GM21717 (cell line): ENCODE data around the gene SLC12A4.
"Not testable (repeated sequence)": the region's sequence is repeated elsewhere in the genome, so short reads cannot be mapped to it uniquely, and the experiment has no call there.

Experiments used
- ATAC-seq: cut with Tn5 transposase; IDR thresholded peaks from one replicate; pipeline ENCODE4 v1.9.1; 2021; ENCODE audit warnings: mild to moderate bottlenecking, moderate library complexity; ENCODE audit not compliant: unreplicated experiment

The SLC12A4 gene

DNA sequence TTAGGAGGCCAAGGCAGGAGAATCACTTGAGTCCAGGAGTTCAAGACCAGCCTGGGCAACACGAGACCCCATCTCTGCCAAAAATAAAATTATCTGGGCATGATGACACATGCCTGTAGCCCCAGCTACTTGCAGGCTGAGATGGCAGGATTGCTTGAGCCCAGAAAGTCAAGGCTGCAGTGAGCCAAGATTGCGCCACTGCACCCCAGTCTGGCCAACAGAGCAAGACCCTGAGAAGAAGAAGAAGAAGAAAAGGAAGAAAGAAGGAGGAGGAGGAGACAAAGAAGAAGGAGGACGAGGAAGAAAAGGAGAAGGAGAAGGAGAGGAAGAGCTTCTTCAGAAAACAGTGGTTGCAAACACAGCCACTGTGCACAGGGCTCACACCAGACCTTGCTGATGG, 20.2 kb upstream of the SLC12A4 start:
- no peak for ATAC-seq

DNA sequence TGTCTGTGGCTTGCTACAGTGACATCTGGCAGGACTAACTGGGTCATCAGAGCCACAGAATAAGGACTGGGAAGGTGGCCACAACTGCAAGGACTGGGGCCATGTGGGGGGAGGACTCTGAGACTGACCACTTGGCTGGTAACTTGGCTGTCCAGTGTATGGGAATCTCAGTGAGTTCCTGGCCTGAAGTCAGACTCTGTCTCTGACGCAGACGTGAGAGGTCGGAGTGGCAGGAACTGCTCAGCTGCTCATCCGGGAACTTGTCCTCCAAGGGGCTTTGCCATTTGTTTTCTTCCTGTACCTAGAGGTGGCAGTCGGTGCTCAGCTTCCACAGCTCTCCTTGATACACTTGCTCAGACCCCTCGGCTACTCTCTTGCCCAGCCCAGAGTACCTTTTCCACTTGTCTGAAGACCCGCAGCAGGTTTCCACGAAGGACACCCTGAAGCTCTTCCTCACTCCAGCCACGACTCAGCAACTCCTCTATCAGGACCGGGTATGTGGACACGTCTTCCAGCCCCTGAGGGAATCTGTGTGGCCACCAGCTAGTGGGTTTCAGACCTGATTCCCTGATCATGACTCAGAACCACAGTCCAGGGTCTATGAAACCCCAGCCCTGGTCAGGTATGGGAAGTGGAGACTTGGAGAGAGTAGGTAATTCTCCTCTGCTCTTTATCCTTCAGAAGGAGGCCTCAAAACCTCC, 19.2 kb upstream of the SLC12A4 start:
- no peak for ATAC-seq

DNA sequence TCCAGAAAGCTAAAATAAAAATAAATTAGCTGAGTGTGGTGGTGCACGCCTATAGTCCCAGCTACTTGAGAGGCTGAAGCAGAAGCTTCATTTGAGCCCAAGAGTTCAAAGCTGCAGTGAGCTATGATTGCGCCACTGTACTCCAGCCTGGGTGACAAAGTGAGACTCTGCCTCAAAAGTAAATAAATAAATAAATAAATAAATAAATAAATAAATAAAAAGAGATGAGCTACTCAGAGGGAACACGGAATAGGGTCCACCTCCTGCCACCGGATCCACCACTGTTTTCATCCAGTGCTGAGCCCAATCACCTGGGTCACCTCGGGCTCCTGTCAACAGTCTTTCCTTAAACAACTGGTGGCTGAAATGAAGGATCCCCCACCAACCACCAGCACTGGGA, 18.5 kb upstream of the SLC12A4 start:
- no peak for ATAC-seq

DNA sequence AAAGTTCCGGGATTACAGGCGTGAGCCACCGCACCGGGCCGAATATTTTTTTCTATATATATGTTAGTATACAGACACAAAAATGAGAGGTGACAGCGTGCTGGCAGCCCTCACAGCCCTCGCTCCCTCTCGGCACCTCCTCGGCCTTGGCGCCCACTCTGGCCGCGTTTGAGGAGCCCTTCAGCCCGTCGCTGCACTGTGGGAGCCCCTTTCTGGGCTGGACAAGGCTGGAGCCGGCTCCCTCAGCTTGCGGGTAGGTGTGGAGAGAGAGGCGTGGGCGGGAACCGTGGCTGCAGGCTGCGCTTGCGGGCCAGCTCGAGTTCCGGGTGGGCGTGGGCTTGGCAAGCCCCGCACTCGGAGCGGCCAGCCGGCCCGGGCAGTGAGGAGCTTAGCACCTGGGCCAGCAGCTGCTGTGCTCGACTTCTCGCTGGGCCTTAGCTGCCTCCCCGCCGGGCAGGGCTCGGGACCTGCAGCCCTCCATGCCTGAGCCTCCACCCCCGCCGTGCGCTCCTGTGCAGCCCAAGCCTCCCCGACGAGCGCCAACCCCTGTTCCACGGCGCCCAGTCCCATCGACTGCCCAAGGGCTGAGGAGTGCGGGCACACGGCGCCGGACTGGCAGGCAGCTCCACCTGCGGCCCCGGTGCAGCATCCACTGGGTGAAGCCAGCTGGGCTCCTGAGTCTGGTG, 13.7 kb upstream of the SLC12A4 start:
- ATAC-seq: no peak

DNA sequence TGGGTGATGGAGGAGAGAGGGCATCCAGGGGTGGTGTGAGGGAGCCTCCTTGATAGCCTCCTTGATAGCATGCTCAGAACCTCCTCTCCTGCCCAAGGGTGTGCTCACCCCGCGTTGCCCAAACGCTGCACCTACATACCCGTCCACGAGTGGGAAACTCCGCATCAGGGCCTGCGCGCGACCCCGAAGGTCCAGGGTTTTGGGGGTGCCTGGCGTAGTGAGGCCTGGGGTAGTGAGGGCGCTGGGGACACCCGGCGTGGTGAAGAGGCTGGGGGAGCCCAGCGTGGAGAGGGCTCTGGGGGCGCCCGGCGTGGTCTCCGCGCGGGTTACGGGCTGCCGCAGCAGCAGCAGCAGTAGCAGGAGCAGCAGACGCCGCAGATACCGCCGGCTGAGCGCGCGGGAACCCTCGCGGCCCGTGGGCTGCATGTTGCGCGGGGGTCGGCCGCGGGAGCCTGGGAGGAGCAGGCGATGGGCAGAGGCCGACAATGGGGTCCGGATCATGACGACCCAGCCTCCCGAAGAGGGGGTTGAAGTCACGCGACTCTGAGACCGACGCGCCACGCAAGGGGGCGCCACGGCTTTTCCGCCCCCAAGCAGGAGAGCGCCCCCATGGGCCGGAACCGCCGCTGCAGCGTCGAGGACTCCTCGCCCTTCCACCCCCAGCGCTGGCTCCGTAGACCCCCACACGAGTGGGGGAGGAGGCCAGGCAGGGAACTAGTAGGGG, 11.7 kb upstream of the SLC12A4 start, which contains the start of gene DPEP3:
DPEP3 (minus strand) TSS at position 545 of the 724 bp plus-strand sequence; CDS start at position 426, 119 bp downstream.
- ATAC-seq: no peak

DNA sequence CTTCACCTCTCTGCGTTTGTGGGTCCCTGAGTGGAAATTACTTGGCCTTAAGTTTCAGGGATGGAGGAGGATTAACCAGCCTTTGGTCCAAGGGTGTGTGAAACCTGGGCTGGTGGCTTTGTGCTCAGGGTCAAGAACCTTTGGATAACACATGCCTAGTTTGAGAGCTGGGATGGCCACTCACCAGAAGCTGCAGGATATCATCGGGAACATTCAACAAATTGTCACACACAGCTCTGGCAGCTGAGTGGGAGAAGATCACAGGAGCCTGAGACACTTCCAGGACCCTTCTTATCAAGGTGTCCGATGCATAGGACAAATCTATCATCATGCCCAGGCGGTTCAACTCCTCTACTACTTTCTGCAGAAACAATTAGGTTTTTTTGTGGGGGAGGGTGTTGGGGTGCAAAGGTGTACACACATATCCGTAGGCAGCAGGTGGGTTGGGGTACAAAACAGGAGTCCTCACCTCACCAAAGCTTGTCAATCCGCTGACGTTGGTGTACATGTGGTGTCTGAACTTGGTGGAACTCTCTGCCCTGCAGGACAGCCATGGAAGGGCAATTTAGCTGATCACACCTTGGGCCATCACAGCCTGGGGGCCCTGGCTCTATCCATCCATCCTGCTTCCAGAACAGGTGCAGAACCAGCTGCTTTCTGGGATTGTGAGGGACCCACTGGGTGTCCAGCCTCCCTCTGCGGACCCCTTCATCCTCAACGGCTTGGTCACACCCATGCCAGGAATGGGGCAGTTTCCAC, 9.2 kb upstream of the SLC12A4 start:
- no peak for ATAC-seq

DNA sequence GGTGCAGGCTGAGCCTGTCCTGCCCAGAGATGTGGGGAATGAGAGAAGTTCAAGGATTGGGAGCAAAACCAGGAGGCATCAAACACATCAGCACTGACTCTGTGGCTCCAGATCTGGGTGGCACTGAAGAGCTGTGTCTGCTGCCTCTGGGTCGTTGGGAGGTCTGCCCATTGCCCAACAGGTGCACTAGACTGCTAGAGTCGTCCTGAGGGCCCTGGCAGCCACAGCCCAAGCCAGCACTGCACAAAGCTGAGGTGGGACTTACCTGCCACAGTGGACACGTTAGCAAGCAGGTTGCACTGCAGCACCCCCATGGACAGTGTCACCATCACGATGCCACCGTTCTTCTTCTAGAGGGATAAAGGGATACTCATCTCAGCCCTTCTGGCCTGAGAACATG, 8.6 kb upstream of the SLC12A4 start:
- ATAC-seq: no peak

DNA sequence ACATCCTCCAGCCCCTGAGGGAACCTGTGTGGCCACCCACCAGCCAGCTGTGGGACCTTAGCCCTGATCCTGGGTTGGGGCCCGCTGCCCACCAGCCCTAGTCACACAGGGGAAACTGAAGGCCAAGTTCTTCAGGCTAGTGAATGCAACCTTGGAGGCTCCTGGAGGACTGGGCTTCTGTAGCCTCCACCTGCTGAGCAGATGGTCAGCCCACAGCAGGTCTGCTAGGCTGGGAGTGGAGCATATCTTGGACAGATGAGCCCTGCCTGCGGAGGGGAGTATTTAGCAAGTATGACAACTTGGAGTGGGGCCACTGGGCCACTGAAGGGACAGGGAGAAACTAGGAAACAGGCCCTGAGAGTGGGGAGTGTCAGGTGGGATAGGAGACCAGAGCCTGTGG, 7.8 kb upstream of the SLC12A4 start:
- ATAC-seq: no peak

DNA sequence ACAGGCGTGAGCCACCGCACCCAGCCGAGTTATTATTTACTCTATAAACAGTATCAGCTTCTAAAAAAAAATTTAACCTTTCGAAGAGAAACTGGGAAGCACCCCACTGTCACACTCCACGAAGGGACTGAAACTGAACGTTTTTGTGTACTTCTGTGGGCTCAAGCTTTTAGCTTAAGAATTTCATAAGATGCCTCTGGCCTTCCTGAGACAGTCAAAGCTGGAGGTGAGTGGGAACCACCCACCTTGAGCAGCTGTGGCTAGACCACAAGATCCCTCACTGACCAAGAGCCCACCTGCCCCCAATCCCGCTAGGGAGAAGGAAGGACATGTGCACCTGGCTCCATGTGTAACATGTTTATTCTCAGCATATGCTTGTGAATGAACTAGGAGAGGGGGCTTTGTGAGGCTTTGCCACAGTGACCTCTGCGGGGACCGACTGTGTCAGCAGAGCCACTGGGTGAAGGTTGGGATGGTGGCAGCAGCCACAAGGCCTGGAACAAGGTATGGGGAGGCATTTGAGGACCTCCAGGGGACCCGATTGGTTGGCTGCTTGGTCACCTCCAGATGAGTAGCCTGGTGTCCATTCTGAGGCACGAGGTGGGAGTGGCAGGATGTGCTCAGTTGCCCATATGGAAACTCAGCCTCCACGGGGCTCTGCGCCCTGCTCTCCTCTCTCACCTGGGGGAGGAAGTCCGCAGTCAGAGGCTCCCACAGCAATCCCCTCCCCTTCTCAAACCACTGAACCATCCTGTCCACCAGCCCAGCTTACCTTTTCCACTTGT, 7.1 kb upstream of the SLC12A4 start:
- ATAC-seq: no peak

DNA sequence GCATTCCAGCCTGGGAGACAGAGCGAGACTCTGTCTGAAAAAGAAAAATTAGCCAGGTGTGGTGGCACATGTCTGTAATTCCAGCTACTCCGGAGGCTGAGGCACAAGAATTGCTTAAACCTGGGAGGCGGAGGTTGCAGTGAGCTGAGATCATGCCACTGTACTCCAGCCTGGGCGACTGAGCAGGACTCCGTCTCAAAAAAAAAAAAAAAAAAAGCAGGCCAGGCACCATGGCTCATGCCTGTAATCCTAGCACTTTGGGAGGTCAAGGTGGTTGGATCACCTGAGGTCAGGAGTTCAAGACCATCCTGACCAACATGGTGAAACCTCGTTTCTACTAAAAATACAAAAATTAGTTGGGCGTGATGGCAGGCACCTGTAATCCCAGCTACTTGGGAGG, 3.8 kb upstream of the SLC12A4 start:
- not testable (repeated sequence) for ATAC-seq

DNA sequence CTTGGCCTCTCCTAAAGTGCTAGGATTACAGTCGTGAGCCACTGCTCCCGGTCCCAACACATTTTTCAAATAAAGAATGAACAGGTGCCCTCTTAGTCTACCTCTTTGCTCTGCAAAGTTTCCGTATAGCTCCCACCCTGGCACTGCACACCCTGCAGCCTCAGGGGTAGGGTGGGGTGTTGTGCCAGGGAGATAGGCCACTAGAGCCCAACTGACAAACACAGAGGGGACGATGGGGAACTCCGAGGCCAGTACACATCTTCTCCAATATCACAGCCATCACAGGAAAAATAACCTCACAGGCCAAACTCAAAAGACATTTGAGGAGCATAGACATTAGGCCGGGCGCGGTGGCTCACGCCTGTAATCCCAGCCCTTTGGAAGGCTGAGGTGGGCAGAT, 2.7 kb upstream of the SLC12A4 start:
- ATAC-seq: no peak

DNA sequence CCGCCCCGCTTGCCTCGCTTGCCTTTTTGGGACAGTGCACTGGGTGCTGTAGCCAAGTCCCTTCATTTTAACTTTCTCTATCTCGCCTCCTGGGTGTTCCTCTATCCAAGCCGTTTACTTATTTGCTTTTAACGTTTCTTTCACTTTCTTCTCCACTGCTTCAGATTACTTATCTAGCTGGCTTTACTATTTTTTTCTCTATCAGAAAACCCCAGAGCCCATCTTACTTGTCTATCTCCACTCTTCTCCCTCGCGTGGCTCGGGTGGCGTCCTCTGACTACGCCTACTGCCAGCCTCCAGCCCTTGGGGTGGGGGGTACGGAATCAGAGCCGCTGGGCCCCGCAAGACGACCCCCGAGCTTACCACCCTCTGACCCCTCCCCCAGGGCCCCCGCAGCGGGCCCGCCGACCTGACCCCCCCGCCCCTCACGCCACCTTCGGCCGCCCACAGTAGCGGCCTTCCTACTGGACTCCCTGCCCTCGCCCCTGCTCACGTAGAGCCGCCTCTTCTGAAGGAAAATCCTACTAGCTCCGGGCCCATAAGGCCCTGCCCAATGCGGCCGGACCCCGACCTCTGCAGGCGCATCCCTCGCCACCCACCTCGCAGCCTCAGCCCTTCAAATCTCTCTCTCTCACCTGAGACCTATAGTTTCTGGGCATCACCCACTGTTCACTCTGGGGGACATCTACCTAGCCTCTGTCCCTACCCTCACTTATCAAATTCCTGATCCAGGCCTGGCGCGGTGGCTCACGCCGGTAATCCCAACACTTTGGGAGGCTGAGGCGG, 1.0 kb upstream of the SLC12A4 start:
- no peak for ATAC-seq

DNA sequence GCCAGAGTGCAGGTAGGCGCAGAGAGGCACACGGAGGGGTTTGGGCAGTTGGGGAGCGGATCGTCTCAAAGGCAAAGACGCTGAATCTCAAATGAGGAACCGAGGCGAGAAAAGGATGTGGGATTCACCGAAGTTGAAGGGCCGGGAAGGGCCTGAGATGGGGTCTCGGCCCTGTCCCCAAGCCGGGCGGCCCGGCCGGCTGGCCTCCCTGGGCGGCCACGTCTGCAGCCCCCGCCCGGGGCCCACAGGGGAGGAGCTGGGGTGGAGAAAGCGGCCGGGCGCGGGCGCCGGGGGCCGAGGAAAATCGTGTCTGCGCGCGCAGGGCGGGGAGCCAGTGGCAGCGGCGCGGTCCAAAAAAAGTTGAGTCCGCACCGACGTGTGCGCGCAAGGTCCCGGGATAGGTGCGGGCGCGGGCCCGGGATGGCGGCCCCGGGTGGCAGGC, 458 bp downstream of the SLC12A4 start:
- ATAC-seq: peak; percentile 22

DNA sequence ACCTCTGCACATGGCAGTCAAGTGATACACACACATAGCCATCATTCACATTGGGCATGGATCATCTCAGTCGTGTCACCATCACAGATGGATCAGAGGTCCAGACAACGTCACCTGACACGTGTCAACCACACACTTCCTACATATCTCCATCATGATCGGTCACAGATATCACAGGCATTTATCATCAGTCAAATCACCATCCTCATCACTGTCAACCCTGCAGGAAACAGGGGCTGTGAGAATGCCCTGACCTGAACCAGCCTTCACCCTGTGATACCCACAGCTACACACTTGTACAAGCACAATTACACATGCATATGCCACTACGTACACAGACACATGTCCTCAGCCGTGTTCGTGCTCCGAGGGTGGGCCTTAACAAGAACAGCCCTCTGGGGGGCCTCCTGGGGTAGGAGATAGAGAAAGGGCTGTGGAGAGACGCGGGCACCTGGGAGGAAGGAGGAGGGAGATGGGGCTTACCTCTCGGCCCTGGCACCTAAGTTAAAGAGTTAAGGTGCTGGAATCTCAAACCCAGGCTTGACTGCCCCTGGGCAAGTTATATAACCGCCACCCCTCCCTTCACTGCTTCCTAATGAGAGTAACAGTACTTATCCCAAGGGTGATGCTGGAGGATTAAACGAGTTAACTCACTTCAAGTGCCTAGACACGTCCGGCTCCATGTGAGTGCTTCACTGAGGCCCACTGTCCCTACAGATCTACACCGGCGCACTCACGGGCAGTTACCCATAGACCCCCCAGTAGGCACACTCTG, 1.1 kb downstream of the SLC12A4 start:
- no peak for ATAC-seq

DNA sequence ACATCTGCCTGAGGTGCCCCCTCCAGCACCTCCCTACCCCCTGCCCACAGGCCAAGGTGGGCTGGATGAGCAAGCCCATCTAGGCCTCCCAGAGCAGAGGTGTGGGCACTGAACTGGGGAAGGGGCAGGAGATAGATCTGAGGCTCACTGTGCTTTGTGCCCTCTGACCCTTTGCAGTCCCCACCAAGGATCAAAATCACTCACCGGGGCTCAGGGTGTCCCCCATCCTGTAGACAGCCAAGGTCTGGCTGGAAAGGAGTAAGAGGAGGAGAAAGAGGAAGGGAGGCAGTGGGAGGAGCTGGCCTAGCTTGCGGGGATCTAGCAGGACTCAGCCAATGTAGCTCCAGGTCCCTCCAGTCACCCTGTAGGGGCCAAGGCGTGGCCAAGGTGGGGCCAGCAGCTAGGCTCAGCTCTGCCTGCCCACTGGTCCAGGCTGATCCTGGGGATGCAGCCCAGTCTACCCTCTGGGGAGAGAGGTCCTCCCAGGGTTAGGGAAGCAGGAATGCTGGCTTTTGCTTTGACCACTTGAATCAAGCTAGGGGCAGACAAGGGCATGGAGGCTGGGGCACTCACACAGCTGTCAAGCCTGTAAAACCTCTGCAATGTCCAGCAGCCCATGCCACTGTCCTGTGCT, 1.8 kb downstream of the SLC12A4 start:
- ATAC-seq: no peak

DNA sequence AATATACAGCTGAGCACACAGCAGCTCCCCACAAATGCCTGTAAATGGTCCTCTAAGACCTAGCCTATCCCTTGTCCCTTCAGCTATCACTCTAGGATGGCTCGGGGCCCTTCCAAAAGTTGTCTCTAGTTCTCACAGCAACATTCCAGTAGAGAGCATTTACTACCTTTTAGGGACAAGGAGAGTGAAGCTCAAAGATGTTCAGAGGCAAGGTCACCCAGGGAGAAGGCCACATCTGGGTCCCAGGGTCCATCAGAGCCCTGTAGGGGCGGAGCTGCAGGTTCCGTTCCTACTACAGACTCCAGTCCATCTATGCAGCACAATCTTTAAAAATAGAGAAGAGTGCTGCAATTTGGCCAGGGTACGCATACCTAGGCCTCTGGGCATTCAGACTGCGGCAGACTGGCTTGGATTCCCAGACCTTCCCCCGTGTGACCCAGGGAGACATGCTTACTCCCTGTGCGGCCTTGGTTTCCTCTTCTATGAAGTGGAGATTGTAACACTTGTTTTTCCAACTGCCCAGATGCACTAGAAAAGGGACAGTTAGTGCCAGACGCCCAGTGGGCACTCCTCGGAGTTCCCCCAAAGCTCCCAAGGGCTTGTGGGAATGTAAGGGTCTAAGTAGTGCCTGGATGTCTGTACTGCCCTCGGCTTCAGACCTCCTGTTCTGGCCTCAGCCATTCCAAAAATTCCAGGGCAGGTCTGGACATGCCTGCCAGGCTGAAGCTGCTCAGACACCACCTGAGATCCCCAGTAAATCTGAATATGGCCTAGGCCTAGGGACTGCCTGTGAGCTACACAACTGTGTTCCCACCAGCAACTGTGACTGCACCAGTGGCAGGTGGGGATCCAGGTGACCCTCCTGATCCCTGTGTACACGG, 2.5 kb downstream of the SLC12A4 start:
- ATAC-seq: no peak

DNA sequence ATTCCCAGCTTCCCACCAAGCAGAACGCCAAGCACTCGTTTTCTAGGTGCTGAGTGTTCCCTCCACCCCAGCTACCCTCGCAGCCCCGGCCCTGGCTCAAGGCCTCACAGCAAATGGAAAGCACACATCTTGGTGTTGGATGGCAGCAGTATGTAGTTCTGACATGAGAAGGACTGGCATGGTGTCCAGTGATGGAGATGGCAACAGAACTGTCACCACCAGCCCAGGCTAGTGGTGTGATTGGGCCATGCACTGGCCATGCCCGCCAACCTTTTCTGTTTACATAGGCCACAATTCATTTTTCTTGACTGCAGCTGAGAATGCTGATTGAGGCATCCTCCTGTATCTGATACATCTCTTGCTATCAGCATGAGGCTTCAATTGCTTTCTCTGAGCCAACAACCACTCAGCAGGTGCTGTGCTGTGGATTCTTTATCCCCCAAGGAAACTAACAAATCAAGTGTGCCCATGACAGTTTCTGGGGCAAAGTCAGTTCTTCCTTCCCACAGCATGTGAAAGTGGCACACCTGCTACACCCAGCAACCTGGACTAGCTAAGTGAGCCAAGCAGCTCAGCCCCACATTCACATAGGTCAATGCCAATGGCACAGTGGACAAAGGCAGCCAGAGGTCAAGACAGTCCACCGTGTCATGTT, 3.8 kb downstream of the SLC12A4 start:
- no peak for ATAC-seq
